Chondrocyte (in vitro differentiated cells): ENCODE results near the gene SH3BP5. TPM values are rescaled to one million over a fixed set of nuclear protein-coding genes. Genes with fewer than 3 reads are reported as not detected.

ENCODE experiments used
- DNase-seq: peaks from one replicate; pipeline ENCODE4 v3.0.0; 2021; ENCODE audit warnings: mixed read lengths, low spot score
- H3K27ac Mint-ChIP-seq: one replicate; pipeline ENCODE4 v1.8.0; 2021; ENCODE audit warnings: mild to moderate bottlenecking, moderate library complexity, mixed read lengths; ENCODE audit not compliant: unreplicated experiment
- H3K27me3 Mint-ChIP-seq: 2 replicates; pipeline ENCODE4 v1.8.0; 2021; ENCODE audit warnings: low read depth, mixed read lengths
- H3K36me3 Mint-ChIP-seq: 2 replicates; pipeline ENCODE4 v1.8.0; 2021; ENCODE audit warnings: low read depth, mixed read lengths
- H3K4me1 Mint-ChIP-seq: 2 replicates; pipeline ENCODE4 v1.8.0; 2021; ENCODE audit warnings: low read depth, mild to moderate bottlenecking, mixed read lengths
- H3K4me3 Mint-ChIP-seq: one replicate; pipeline ENCODE4 v1.8.0; 2021; ENCODE audit warnings: mild to moderate bottlenecking, moderate library complexity, mixed read lengths; ENCODE audit not compliant: unreplicated experiment
- H3K9me3 Mint-ChIP-seq: 2 replicates; pipeline ENCODE4 v1.8.0; 2021; ENCODE audit warnings: low read depth, mixed read lengths
- CTCF ChIP-seq: fragments of 200-600 bp; sonication (generic); IDR thresholded peaks from 2 replicates; pipeline ENCODE4 v1.5.0; 2021; ENCODE audit warnings: antibody characterized with exemption, mild to moderate bottlenecking, moderate library complexity
- total RNA-seq: library from RNA; stranded (reverse); gene quantifications from 3 replicates; pipeline ENCODE4 v1.2.1, GENCODE V29; 2021

SH3BP5 gene
- total RNA-seq, 1 donor from 2014 or later = 13.5 TPM

GRCh38 chr3:15318661-15319060, 13.7 kb downstream of the SH3BP5 start:
- TF ChIP-seq CTCF = no peak
- Mint-ChIP-seq H3K36me3 (no peaks in the 10 kb centered on the region), H3K27me3 (no peaks in the 10 kb centered on the region), H3K27ac (no peak overlapping the region), H3K4me1 (peaks cover 46% of the 10 kb centered on the region), H3K9me3 (no peaks in the 10 kb centered on the region), H3K4me3 (no peak overlapping the region)
- no peak for DNase-seq

GRCh38 chr3:15316998-15317435, 15.4 kb downstream of the SH3BP5 start:
- no peak for TF ChIP-seq CTCF
- Mint-ChIP-seq H3K4me1 (peaks cover 46% of the 10 kb centered on the region), H3K4me3 (no peak overlapping the region), H3K27me3 (no peaks in the 10 kb centered on the region), H3K9me3 (no peaks in the 10 kb centered on the region), H3K36me3 (no peaks in the 10 kb centered on the region), H3K27ac (peak overlapping the region; percentile 84)
- DNase-seq = no peak

- Mint-ChIP-seq H3K27ac (peak overlapping the region; percentile 85), H3K4me3 (no peak overlapping the region), H3K4me1 (peaks cover 48% of the 10 kb centered on the region), H3K9me3 (no peaks in the 10 kb centered on the region), H3K36me3 (no peaks in the 10 kb centered on the region), H3K27me3 (no peaks in the 10 kb centered on the region)
- TF ChIP-seq CTCF = no peak
- no peak for DNase-seq
These were observed 17.4 kb downstream of the SH3BP5 start for GRCh38 chr3:15315003-15315402.

GRCh38 chr3:15314276-15314675, 18.1 kb downstream of the SH3BP5 start:
- H3K9me3 Mint-ChIP-seq = no peaks in the 10 kb centered on the region
- H3K4me1 Mint-ChIP-seq = peaks cover 45% of the 10 kb centered on the region
- H3K27me3 Mint-ChIP-seq = no peaks in the 10 kb centered on the region
- DNase-seq = no peak
- no peak overlapping the region for H3K4me3 Mint-ChIP-seq
- TF ChIP-seq CTCF = no peak
- H3K36me3 Mint-ChIP-seq = no peaks in the 10 kb centered on the region
- peak overlapping the region; percentile 85 for H3K27ac Mint-ChIP-seq

GRCh38 chr3:15313461-15313860, 18.9 kb downstream of the SH3BP5 start:
- H3K9me3 Mint-ChIP-seq = no peaks in the 10 kb centered on the region
- no peak for DNase-seq
- TF ChIP-seq CTCF = no peak
- no peak overlapping the region for H3K27ac Mint-ChIP-seq
- no peaks in the 10 kb centered on the region for H3K27me3 Mint-ChIP-seq
- H3K4me1 Mint-ChIP-seq = peaks cover 43% of the 10 kb centered on the region
- H3K4me3 Mint-ChIP-seq = no peak overlapping the region
- no peaks in the 10 kb centered on the region for H3K36me3 Mint-ChIP-seq
